Activated naive CD4-positive, alpha-beta T cell treated with Interleukin-2 at 50 U/mL for 16 hours (primary cell): Measurements from ENCODE around the gene XPR1.

Experiments
- DNase-seq: peaks from one replicate; pipeline ENCODE4 v3.0.0-alpha.2; 2020

XPR1 gene

GRCh38 chr1:180920702-180921101 is 288.9 kb downstream of the XPR1 start:
- DNase-seq: no peak

GRCh38 chr1:180921386-180921785 is 289.6 kb downstream of the XPR1 start:
- no peak for DNase-seq

- no peak for DNase-seq
Observed at GRCh38 chr1:180921891-180922630, 290.2 kb downstream of the XPR1 start.

GRCh38 chr1:180922631-180923015 is 290.8 kb downstream of the XPR1 start:
- no peak for DNase-seq

GRCh38 chr1:180923021-180923841 is 291.4 kb downstream of the XPR1 start:
- DNase-seq: no peak

GRCh38 chr1:180923887-180924286 is 292.1 kb downstream of the XPR1 start:
- DNase-seq: no peak

- no peak for DNase-seq
Observed at GRCh38 chr1:180924939-180925338, 293.1 kb downstream of the XPR1 start.

DNA sequence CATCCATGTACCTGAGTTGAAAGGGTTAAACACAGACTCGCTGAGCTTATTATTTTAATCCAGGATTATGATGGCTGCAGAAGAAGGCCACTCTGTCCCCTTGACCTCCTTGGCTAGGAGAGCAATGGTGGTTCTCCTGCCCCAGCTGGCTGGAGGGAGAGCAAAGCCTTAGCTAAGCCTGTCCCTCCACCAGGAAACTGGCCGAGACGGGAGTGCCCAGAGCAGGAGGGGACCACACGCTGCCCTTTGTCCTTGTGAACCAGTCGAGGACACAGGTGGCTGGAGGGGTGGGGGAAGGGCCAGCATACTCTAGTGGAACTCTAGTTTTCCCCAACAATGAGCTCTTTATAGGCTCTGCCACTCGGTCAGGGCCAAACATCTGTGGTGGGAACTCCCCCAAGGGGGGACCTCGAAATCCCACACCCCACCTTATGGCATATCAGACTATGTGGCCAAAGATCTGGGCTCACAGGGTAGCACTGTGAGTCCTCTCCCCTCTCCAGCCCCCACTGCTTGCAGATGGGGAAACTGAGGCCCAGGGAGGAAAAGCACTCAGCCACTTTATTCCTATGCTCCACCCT is 293.7 kb downstream of the XPR1 start:
- no peak for DNase-seq

DNA sequence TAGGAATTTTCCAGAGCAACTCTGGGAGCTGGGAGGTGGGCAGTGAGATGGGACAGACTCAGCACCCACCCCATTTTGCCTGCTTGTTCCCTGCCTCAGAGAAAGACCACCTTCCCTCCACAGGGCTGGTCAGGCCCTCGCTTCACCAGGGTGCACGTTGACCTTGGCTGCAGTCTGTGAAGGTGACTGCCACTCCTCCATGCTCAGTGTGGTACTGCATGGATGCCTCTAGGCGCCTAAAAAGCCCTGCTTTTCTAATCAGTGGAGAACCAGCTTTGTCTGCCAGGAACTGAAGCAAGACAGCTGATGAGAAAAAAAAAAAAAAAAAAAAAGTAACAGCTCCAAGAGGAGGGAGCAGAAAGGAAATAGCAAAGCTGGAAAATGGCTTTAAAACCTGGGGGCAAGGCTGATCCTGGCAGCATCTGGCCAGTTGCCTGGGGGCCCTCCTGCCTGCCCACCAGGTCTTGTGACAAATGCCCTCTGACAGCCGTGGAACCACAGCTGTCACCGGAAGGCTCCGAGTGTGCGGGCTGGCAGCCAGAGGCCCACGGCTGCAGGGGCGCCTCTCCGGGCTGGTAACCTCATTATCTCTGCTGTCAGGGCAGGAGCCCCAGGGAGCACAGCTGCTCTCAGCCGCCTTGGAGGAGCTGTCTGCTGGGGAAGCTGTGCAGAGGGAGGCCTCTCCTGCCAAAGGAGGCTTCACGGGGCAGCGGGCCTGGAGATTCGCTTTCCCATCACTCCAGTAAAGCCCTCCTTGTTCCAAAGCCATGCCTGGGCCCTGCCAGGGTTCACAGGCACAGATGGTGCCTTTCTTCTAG is 294.6 kb downstream of the XPR1 start:
- no peak for DNase-seq

- DNase-seq: no peak
Observed at GRCh38 chr1:180927348-180927747, 295.5 kb downstream of the XPR1 start.

- no peak for DNase-seq
Observed at GRCh38 chr1:180927841-180928240, 296.0 kb downstream of the XPR1 start.

GRCh38 chr1:180928331-180929230 is 296.8 kb downstream of the XPR1 start:
- DNase-seq: no peak

- no peak for DNase-seq
Observed at GRCh38 chr1:180929389-180929788, 297.6 kb downstream of the XPR1 start.

GRCh38 chr1:180930687-180931086 is 298.9 kb downstream of the XPR1 start:
- no peak for DNase-seq

GRCh38 chr1:180931529-180931928 is 299.7 kb downstream of the XPR1 start:
- DNase-seq: no peak

- no peak for DNase-seq
Observed at GRCh38 chr1:180932378-180932777, 300.6 kb downstream of the XPR1 start.

DNA sequence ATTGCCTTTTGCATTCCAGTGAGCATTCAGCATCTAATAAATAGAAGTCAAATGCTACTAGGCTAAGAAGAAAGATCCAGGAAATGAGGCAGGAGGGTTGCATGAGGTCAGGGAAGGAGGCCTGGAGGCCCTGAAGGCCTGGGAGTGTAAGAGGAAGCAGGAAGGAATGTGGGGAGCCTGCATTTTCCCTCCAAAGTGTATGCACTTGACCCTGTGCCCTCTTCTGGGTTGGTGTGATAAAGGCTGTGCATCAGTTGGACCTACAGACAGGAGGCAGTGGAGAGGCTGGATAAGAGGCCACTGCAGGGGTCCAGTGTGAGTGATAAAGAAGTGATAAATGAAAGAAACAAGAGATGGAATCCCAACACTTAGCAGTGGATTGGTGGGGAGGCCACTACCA is 301.3 kb downstream of the XPR1 start:
- DNase-seq: no peak

DNA sequence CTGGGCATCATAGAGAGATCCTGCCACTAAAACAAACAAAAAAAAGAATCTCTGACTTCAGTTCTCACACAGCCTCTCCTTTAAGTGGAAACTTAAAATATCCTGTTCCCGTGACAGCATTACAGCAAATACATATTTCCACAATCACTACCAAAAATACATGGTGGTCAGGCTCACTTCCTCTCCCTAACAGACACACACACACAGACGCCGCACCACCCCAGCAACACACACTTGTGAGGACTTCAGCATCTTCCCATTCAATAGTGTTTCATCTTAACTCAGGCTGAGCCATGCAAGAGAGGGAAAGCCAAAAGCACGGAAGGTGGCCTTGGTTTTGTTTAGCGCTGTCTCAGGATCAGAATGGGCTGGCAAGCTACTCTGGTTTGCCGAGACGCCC is 302.7 kb downstream of the XPR1 start:
- DNase-seq: no peak

DNA sequence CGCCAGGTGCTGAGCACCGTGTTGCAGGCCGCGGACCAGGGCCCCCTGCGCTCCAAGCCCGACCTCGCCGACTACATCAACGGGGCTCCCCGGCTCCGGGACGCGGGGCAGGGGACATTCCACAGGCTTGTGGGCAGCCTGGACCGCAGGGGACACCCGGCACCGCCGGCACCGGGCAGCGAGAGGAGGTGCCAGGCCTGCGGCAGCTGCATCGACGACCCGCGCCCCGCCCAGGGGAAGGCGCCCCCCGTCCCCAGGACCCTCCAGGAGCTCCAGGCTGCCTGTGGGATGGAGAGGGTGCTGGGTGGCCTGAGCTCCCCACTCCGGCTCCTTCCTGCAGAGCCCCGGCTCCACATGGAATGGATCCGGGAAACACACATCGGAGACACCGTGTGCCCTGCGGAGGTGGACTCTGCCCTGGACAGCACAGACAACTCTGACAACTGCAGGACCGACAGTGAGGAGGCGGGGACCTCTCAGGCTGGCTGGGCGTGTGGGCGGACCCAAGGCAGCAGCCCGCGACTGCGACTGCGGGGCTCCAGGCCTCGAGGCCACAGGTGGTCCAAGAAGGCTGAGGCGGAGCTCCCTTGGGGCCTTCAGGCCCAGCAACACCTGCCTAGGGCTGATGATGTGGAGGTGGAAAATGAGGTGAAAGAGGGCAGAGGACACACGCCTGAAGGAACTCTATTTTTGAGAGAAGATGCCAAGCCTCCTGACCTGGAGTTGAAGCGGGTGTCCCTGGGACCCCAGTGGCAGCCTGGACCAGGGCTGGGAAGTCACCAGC is 303.7 kb downstream of the XPR1 start:
- DNase-seq: no peak

GRCh38 chr1:180936110-180937011 is 304.5 kb downstream of the XPR1 start:
- DNase-seq: no peak
